CD14-positive monocyte (primary cell): Measurements from ENCODE around the gene KLHDC2. TPM values are rescaled to one million over a fixed set of nuclear protein-coding genes. Genes with fewer than 3 reads are reported as not detected.

Source experiments
- DNase-seq, 3 donors: peaks; one replicate each; pipeline ENCODE4 v3.0.0-alpha.2; 2011 to 2022
- H2AFZ ChIP-seq: 2 replicates; pipeline ENCODE4 v1.6.0; 2012; ENCODE audit warnings: mild to moderate bottlenecking, low read depth, low read length, inconsistent platforms; ENCODE audit not compliant: insufficient read depth, poor library complexity, severe bottlenecking
- H3K27ac ChIP-seq, 2 donors: 1 replicate in 1 of 2; 2 replicates in 1 of 2; pipeline ENCODE4 v1.5.1; 2012 to 2013; ENCODE audit warnings: low read length in 2 of 2, control low read depth in 1 of 2, inconsistent platforms in 1 of 2, low read depth in 1 of 2, mild to moderate bottlenecking in 1 of 2
- H3K27me3 ChIP-seq, 2 donors: one replicate each; pipeline versions ENCODE4 v1.6.0 to v1.6.1; 2011 to 2013; ENCODE audit warnings: low read length in 2 of 2; ENCODE audit not compliant: control insufficient read depth in 2 of 2, insufficient read depth in 2 of 2
- H3K36me3 ChIP-seq, 2 donors: replicated peaks in 1 of 2; 1 replicate in 1 of 2; 2 replicates in 1 of 2; pipeline versions ENCODE4 v1.5.1 to v1.6.1; 2012 to 2013; ENCODE audit warnings: low read length in 2 of 2, control low read depth in 1 of 2, inconsistent platforms in 1 of 2, mild to moderate bottlenecking in 1 of 2; ENCODE audit not compliant: insufficient read depth in 2 of 2, control insufficient read depth in 1 of 2
- H3K4me1 ChIP-seq, 2 donors: 1 replicate in 1 of 2; 2 replicates in 1 of 2; pipeline versions ENCODE4 v1.5.1 to v1.6.1; 2012 to 2013; ENCODE audit warnings: low read length in 2 of 2, control low read depth in 1 of 2, inconsistent platforms in 1 of 2, mild to moderate bottlenecking in 1 of 2, moderate library complexity in 1 of 2; ENCODE audit not compliant: insufficient read depth in 2 of 2, control insufficient read depth in 1 of 2
- H3K4me2 ChIP-seq: replicated peaks from 2 replicates; pipeline ENCODE3; 2012; ENCODE audit warnings: low read length, moderate library complexity, mild to moderate bottlenecking; ENCODE audit not compliant: poor library complexity, severe bottlenecking; ENCODE audit errors: extremely low read depth
- H3K4me3 ChIP-seq, 3 experiments: fragments of 200-600 bp in 1 of 3; sonication (generic) in 1 of 3; replicated peaks in 1 of 3; 1 replicate in 2 of 3; 2 replicates in 1 of 3; pipeline ENCODE4 v1.5.1; 2011 to 2013; ENCODE audit warnings: low read length in 3 of 3, mild to moderate bottlenecking in 3 of 3, control low read depth in 2 of 3, low read depth in 2 of 3, inconsistent platforms in 1 of 3, moderate library complexity in 1 of 3
- H3K79me2 ChIP-seq: 2 replicates; pipeline ENCODE4 v1.6.0; 2012; ENCODE audit warnings: mild to moderate bottlenecking, control low read depth, inconsistent platforms, low read length, moderate library complexity; ENCODE audit not compliant: insufficient read depth
- H3K9ac ChIP-seq: 2 replicates; pipeline ENCODE4 v1.6.0; 2017; ENCODE audit warnings: low read length, mild to moderate bottlenecking; ENCODE audit not compliant: insufficient read depth, poor library complexity, severe bottlenecking
- H3K9me3 ChIP-seq, 2 donors: replicated peaks in 1 of 2; 1 replicate in 1 of 2; 2 replicates in 1 of 2; pipeline versions ENCODE4 v1.5.1 to v1.6.1; 2012 to 2013; ENCODE audit warnings: low read length in 2 of 2, control low read depth in 1 of 2; ENCODE audit not compliant: control insufficient read depth in 1 of 2, insufficient read depth in 1 of 2
- H4K20me1 ChIP-seq: 2 replicates; pipeline ENCODE4 v1.6.0; 2012; ENCODE audit warnings: mild to moderate bottlenecking, low read length, control low read depth, moderate library complexity; ENCODE audit not compliant: insufficient read depth
- H3K27ac Mint-ChIP-seq, 7 donors: one replicate each; pipeline ENCODE4 v1.8.0; 2020; ENCODE audit warnings: mild to moderate bottlenecking in 7 of 7, mixed read lengths in 7 of 7, moderate library complexity in 6 of 7, inconsistent platforms in 2 of 7
- H3K27me3 Mint-ChIP-seq, 3 donors: one replicate each; pipeline ENCODE4 v1.8.0; 2021 to 2022; ENCODE audit warnings: low read depth in 3 of 3, mild to moderate bottlenecking in 3 of 3, mixed read lengths in 3 of 3, moderate library complexity in 3 of 3, inconsistent platforms in 1 of 3
- H3K36me3 Mint-ChIP-seq, 2 donors: one replicate each; pipeline ENCODE4 v1.8.0; 2020; ENCODE audit warnings: mixed read lengths in 2 of 2, inconsistent platforms in 1 of 2, mild to moderate bottlenecking in 1 of 2
- H3K4me1 Mint-ChIP-seq: one replicate; pipeline ENCODE4 v1.8.0; 2020; ENCODE audit warnings: mild to moderate bottlenecking, mixed read lengths
- H3K4me3 Mint-ChIP-seq, 2 donors: one replicate each; pipeline ENCODE4 v1.8.0; 2020; ENCODE audit warnings: mild to moderate bottlenecking in 2 of 2, mixed read lengths in 2 of 2, moderate library complexity in 1 of 2
- H3K9me3 Mint-ChIP-seq, 7 donors: one replicate each; pipeline ENCODE4 v1.8.0; 2020 to 2022; ENCODE audit warnings: mixed read lengths in 7 of 7, mild to moderate bottlenecking in 6 of 7, moderate library complexity in 6 of 7, inconsistent platforms in 2 of 7
- WGBS: methylation state at CpG from one replicate; pipeline ENCODE4 v1.1.5; 2013; ENCODE audit warnings: missing lambda C conversion rate; ENCODE audit not compliant: insufficient coverage; 5-methylcytosine and 5-hydroxymethylcytosine counted together
- intact Hi-C, 2 donors: fragments of 100-400 bp; cut with micrococcal nuclease; formaldehyde crosslinking; loops; one replicate each; pipeline versions ENCODE4 v1.15.0 to v1.15.1; 2023
- polyA plus RNA-seq, 3 donors: library from polyadenylated mRNA; depleted of rRNA in 1 of 3; unstranded in 2 of 3; stranded (reverse) in 1 of 3; fragments of 300-500 nt in 2 of 3; fragments of >200 nt in 1 of 3; fragmentation: Illumina TruSeq in 2 of 3; gene quantifications; 1 replicate in 2 of 3; 2 replicates in 1 of 3; pipeline ENCODE4 v1.2.3, GENCODE V29; 2012 to 2021
- TF ChIP-seq, protein P1 (sequence below): fragments of 200-600 bp; IDR thresholded peaks from one replicate; pipeline ENCODE4 v1.8.0; 2022; ENCODE audit warnings: antibody characterized with exemption, mild to moderate bottlenecking

The KLHDC2 gene
- polyA plus RNA-seq, 3 donors: 27.3 to 45.9 (median 43.1) TPM

- no peaks in the 10 kb centered on the region for H3K27me3 ChIP-seq
- Mint-ChIP-seq H3K27ac (peak overlapping the region in 2 of 7 donors; percentile 3 to 21), H3K4me3 (no peak overlapping the region), H3K27me3 (no peaks in the 10 kb centered on the region), H3K4me1 (no peaks in the 10 kb centered on the region), H3K9me3 (peaks cover 0 to 1% (median 0%) of the 10 kb centered on the region in 7 donors), H3K36me3 (peaks cover 78 to 98% of the 10 kb centered on the region in 2 donors)
- H3K27ac ChIP-seq: no peak overlapping the region
- intact Hi-C loops: no loop called here
- H2AFZ ChIP-seq: no peak overlapping the region
- peaks cover 92 to 100% of the 10 kb centered on the region in 2 donors for H3K36me3 ChIP-seq
- no peak overlapping the region for H3K4me2 ChIP-seq
- H3K4me1 ChIP-seq: no peaks in the 10 kb centered on the region
- H3K9ac ChIP-seq: no peak overlapping the region
- no peak overlapping the region for H3K4me3 ChIP-seq
- peaks cover 14% of the 10 kb centered on the region for H4K20me1 ChIP-seq
- TF ChIP-seq, protein P1, sequence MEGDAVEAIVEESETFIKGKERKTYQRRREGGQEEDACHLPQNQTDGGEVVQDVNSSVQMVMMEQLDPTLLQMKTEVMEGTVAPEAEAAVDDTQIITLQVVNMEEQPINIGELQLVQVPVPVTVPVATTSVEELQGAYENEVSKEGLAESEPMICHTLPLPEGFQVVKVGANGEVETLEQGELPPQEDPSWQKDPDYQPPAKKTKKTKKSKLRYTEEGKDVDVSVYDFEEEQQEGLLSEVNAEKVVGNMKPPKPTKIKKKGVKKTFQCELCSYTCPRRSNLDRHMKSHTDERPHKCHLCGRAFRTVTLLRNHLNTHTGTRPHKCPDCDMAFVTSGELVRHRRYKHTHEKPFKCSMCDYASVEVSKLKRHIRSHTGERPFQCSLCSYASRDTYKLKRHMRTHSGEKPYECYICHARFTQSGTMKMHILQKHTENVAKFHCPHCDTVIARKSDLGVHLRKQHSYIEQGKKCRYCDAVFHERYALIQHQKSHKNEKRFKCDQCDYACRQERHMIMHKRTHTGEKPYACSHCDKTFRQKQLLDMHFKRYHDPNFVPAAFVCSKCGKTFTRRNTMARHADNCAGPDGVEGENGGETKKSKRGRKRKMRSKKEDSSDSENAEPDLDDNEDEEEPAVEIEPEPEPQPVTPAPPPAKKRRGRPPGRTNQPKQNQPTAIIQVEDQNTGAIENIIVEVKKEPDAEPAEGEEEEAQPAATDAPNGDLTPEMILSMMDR: no peak
- no peaks in the 10 kb centered on the region for H3K79me2 ChIP-seq
- no peak for DNase-seq
- WGBS: 0% methylated on average over 1 of the region's 1 CpG
- H3K9me3 ChIP-seq: no peaks in the 10 kb centered on the region
Observed at GRCh38 chr14:49792618-49793017, 24.7 kb downstream of the KLHDC2 start.

DNA sequence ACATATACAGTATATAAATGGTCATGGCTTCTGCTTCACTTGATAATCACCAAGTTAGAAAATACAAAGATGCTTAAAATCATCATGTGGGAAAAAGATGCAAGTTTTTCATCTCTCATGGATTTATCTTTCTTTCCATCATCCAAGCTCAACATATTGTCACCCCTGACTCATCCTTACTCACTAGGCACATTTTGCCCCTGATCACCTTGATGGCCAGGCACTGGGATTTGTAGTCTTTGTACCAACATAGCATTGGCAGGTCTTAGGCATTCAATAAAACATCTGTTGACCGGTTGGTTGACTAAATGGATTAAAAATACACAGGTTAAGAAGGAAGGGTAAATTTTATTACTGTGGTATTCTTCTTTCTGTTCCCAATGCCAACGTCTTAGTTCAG is 28.1 kb downstream of the KLHDC2 start:
- no peak for DNase-seq
- Mint-ChIP-seq H3K4me1 (no peaks in the 10 kb centered on the region), H3K9me3 (no peaks in the 10 kb centered on the region), H3K4me3 (no peak overlapping the region), H3K27ac (peak overlapping the region in 2 of 7 donors; percentile 34 to 37), H3K27me3 (no peaks in the 10 kb centered on the region), H3K36me3 (peaks cover 76 to 100% of the 10 kb centered on the region in 2 donors)
- H3K36me3 ChIP-seq: peaks cover 91 to 100% of the 10 kb centered on the region in 2 donors
- H3K27ac ChIP-seq: no peak overlapping the region
- no peak overlapping the region for H2AFZ ChIP-seq
- H3K4me1 ChIP-seq: no peaks in the 10 kb centered on the region
- no peaks in the 10 kb centered on the region for H3K9me3 ChIP-seq
- intact Hi-C loops: no loop called here
- H3K4me3 ChIP-seq: no peak overlapping the region
- no CpG with 5 or more reads among the region's 2 CpGs for WGBS
- no peaks in the 10 kb centered on the region for H3K79me2 ChIP-seq
- TF ChIP-seq, protein P1: no peak
- H3K27me3 ChIP-seq: no peaks in the 10 kb centered on the region
- peaks cover 14% of the 10 kb centered on the region for H4K20me1 ChIP-seq
- no peak overlapping the region for H3K9ac ChIP-seq
- H3K4me2 ChIP-seq: no peak overlapping the region
